GM12878 (cell line): ENCODE data around the gene CIP2A. TPM values are rescaled to one million over a fixed set of nuclear protein-coding genes. Genes with fewer than 3 reads are reported as not detected.

Source experiments
- ATAC-seq: fragments of 200-7000 bp; cut with Tn5 transposase; 3 replicates; pipeline ENCODE4 v1.9.1; 2020; ENCODE audit warnings: mild to moderate bottlenecking, moderate library complexity
- BruUV-seq: library from RNA; stranded (reverse); fragments of 400-500 nt; replicated peaks from 2 replicates; lab custom pipeline; 2021; lab: Mats Ljungman, UMichigan
- CTCF ChIA-PET: fragments of 300-600 bp; sonication (Branson Sonifier 250); formaldehyde crosslinking; extraction: SDS; loops from one replicate; lab custom pipeline; 2021; ENCODE audit warnings: inconsistent platforms; lab: Yijun Ruan, JAX
- POLR2A ChIA-PET: fragments of 350-600 bp; formaldehyde crosslinking; extraction: SDS; loops from one replicate; lab custom pipeline; 2021; ENCODE audit warnings: inconsistent platforms; lab: Charles Lee
- RAD21 ChIA-PET: fragments of 300-600 bp; sonication (Branson Sonifier 250); formaldehyde crosslinking; loops from one replicate; lab custom pipeline; 2023; ENCODE audit warnings: antibody characterized with exemption; ENCODE audit not compliant: unreplicated experiment; lab: Charles Lee
- SMC1A ChIA-PET: fragments of 300-600 bp; sonication (Branson Sonifier 250); formaldehyde crosslinking; loops from one replicate; lab custom pipeline; 2023; ENCODE audit not compliant: unreplicated experiment, uncharacterized antibody; lab: Charles Lee
- DNase-seq: peaks from one replicate; pipeline ENCODE4 v3.0.0-alpha.2; 2011; ENCODE audit warnings: low read depth, low spot score
- FAIRE-seq: peaks from 3 replicates; lab custom pipeline; 2011; peaks lifted over from hg19 to GRCh38; lab: Jason Lieb, UNC
- H2AFZ ChIP-seq: 2 replicates; pipeline ENCODE4 v1.6.0; 2011; ENCODE audit warnings: low read depth, low read length, control low read depth; ENCODE audit not compliant: control insufficient read depth
- H3K27ac ChIP-seq: 2 replicates; pipeline ENCODE4 v1.5.1; 2011; ENCODE audit warnings: control low read depth; ENCODE audit not compliant: control insufficient read depth, insufficient read depth
- H3K27me3 ChIP-seq, 2 experiments: replicated peaks in 1 of 2; 2 replicates each; pipeline versions ENCODE4 v1.6.0 to v1.6.1; 2011; ENCODE audit warnings: low read length in 1 of 2; ENCODE audit not compliant: control insufficient read depth in 2 of 2, insufficient read depth in 2 of 2
- H3K36me3 ChIP-seq, 2 experiments: 2 replicates each; pipeline ENCODE4 v1.5.1; 2011; ENCODE audit warnings: low read length in 1 of 2; ENCODE audit not compliant: control insufficient read depth in 2 of 2, insufficient read depth in 2 of 2
- H3K4me1 ChIP-seq: 2 replicates; pipeline ENCODE4 v1.6.1; 2011; ENCODE audit warnings: mild to moderate bottlenecking, low read length, moderate library complexity, mixed read lengths; ENCODE audit not compliant: control insufficient read depth, insufficient read depth
- H3K4me2 ChIP-seq: 2 replicates; pipeline ENCODE4 v1.6.0; 2011; ENCODE audit warnings: control low read depth; ENCODE audit not compliant: control insufficient read depth, insufficient read depth
- H3K4me3 ChIP-seq: fragments of 200-600 bp; sonication (generic); 2 replicates; pipeline ENCODE4 v1.5.1; 2016
- H3K79me2 ChIP-seq: 2 replicates; pipeline ENCODE4 v1.6.0; 2011; ENCODE audit warnings: low read length; ENCODE audit not compliant: control insufficient read depth, insufficient read depth
- H3K9ac ChIP-seq: 2 replicates; pipeline ENCODE4 v1.8.0; 2011; ENCODE audit warnings: low read length, control low read depth, mixed read lengths; ENCODE audit not compliant: control insufficient read depth, insufficient read depth
- H3K9me3 ChIP-seq: replicated peaks from 3 replicates; pipeline ENCODE4 v1.5.1; 2011; ENCODE audit warnings: mild to moderate bottlenecking, low read length; ENCODE audit not compliant: control insufficient read depth, insufficient read depth
- H4K20me1 ChIP-seq: 2 replicates; pipeline ENCODE4 v1.6.0; 2011; ENCODE audit not compliant: control insufficient read depth, insufficient read depth
- BRCA1 ChIP-seq: IDR thresholded peaks from 2 replicates; pipeline ENCODE4 v1.6.1; 2011; ENCODE audit warnings: low read depth, low read length, improper control_type of control experiment
- CHD2 ChIP-seq: IDR thresholded peaks from 2 replicates; pipeline ENCODE4 v1.6.1; 2011; ENCODE audit warnings: low read depth, low read length, improper control_type of control experiment, borderline replicate concordance
- E2F8 ChIP-seq: fragments of 450-650 bp; IDR thresholded peaks from 2 replicates; pipeline ENCODE4 v1.6.1; 2018; ENCODE audit warnings: mild to moderate bottlenecking, low read depth, moderate library complexity; ENCODE audit not compliant: partially characterized antibody
- EGR1 ChIP-seq, 2 experiments: IDR thresholded peaks; 1 replicate in 1 of 2; 2 replicates in 1 of 2; pipeline ENCODE4 v1.6.1; 2011 to 2012; ENCODE audit warnings: low read depth in 2 of 2, low read length in 2 of 2, borderline replicate concordance in 1 of 2, mild to moderate bottlenecking in 1 of 2, moderate library complexity in 1 of 2
- HDAC6 ChIP-seq: fragments of 200-600 bp; sonication (generic); IDR thresholded peaks from one replicate; pipeline ENCODE4 v1.8.0; 2017; ENCODE audit warnings: antibody characterized with exemption; ENCODE audit not compliant: unreplicated experiment
- KLF5 ChIP-seq: fragments of 450-650 bp; IDR thresholded peaks from 2 replicates; pipeline ENCODE4 v1.6.1; 2014; ENCODE audit warnings: mild to moderate bottlenecking; ENCODE audit not compliant: partially characterized antibody
- MYC ChIP-seq: IDR thresholded peaks from 2 replicates; pipeline ENCODE4 v1.6.1; 2011; ENCODE audit warnings: mild to moderate bottlenecking, low read length, moderate library complexity, inconsistent platforms; ENCODE audit not compliant: insufficient read depth, insufficient replicate concordance, insufficient read length, severe bottlenecking
- NFIC ChIP-seq: IDR thresholded peaks from 2 replicates; pipeline ENCODE4 v1.6.1; 2012; ENCODE audit warnings: low read depth, mild to moderate bottlenecking, inconsistent platforms, low read length, moderate library complexity
- PKNOX1 ChIP-seq: fragments of 450-650 bp; IDR thresholded peaks from 2 replicates; pipeline ENCODE4 v1.6.1; 2016; ENCODE audit warnings: mild to moderate bottlenecking
- PRDM15 ChIP-seq: fragments of 450-650 bp; formaldehyde crosslinking; IDR thresholded peaks from 2 replicates; pipeline ENCODE4 v1.4.0; 2020; ENCODE audit warnings: mild to moderate bottlenecking, moderate library complexity
- RB1 ChIP-seq: fragments of 450-650 bp; formaldehyde crosslinking; IDR thresholded peaks from 2 replicates; pipeline ENCODE4 v1.6.1; 2017; ENCODE audit warnings: mild to moderate bottlenecking, borderline replicate concordance
- RFX5 ChIP-seq: IDR thresholded peaks from 2 replicates; pipeline ENCODE4 v1.6.1; 2011; ENCODE audit warnings: low read depth, low read length, improper control_type of control experiment
- SMARCA5 ChIP-seq: fragments of 450-650 bp; IDR thresholded peaks from 2 replicates; pipeline ENCODE4 v1.6.1; 2017; ENCODE audit warnings: mild to moderate bottlenecking
- ZNF207 ChIP-seq: fragments of 450-650 bp; IDR thresholded peaks from 2 replicates; pipeline ENCODE4 v1.6.1; 2014; ENCODE audit warnings: antibody characterized with exemption, mild to moderate bottlenecking, borderline replicate concordance
- WGBS: methylation state at CpG from one replicate; pipeline ENCODE4 v1.1.6; 2016; ENCODE audit warnings: low lambda C conversion rate; ENCODE audit not compliant: insufficient replicate concordance, insufficient coverage; ENCODE audit errors: missing lambda C conversion rate; 5-methylcytosine and 5-hydroxymethylcytosine counted together
- in situ Hi-C: fragments of 300-500 bp; cut with MboI; formaldehyde crosslinking; loops from 9 replicates; pipeline ENCODE4 v1.14.3; 2018; ENCODE audit warnings: mixed read lengths
- intact Hi-C: fragments of 100-400 bp; cut with micrococcal nuclease; formaldehyde crosslinking; loops from one replicate; pipeline ENCODE4 v1.14.2; 2022; ENCODE audit not compliant: unreplicated experiment
- polyA plus RNA-seq, 11 experiments: library from polyadenylated mRNA; depleted of rRNA in 4 of 11; unstranded in 6 of 11; stranded (reverse) in 5 of 11; fragments of >200 nt; fragmentation: Nextera tagmentation in 4 of 11; fragmentation: Illumina TruSeq in 1 of 11; extraction: Ambion mirVana in 4 of 11; extraction: Trizol in 1 of 11; gene quantifications; 1 replicate in 1 of 11; 2 replicates in 10 of 11; pipeline versions ENCODE4 v1.2.1 to v1.2.3, GENCODE V29; 2011 to 2016; ENCODE audit warnings: inconsistent platforms in 2 of 11, missing spikeins in 2 of 11, low read depth in 1 of 11
- total RNA-seq, 4 experiments: library from RNA; depleted of rRNA in 3 of 4; stranded (reverse); fragments of >200 nt in 3 of 4; fragmentation: Illumina TruSeq in 1 of 4; extraction: Trizol in 1 of 4; gene quantifications; 2 replicates each; pipeline versions ENCODE4 v1.2.1 to v1.2.3, GENCODE V29; 2013 to 2021

CIP2A gene
- total and polyA plus RNA-seq, 10 of the 15 experiments (the other 5 are each of a cell fraction or from before 2014, with no cell fraction given) = 12.5 to 29.7 (median 26.5) TPM

- WGBS = 97% methylated on average over 1 of the region's 1 CpG
- CTCF ChIA-PET = interaction anchor here (0.9 to 1.1 kb wide), 2 partner anchors 12 to 15 kb away, joined by 3 read pairs; no protein-coding TSS in a partner anchor
These were observed 21.4 kb upstream of the CIP2A start for GRCh38 chr3:108610651-108611050.

More at GRCh38 chr3:108610651-108611050, 21.4 kb upstream of the CIP2A start:
- ChIA-PET POLR2A (no interaction called here), RAD21 (no interaction called here), SMC1A (no interaction called here)
- no peak overlapping the region for H3K4me2 ChIP-seq
- peaks cover 0 to 4% of the 10 kb centered on the region in 2 experiments; a peak in 1 of 4 replicates for H3K36me3 ChIP-seq
- no peaks in the 10 kb centered on the region for H3K27me3 ChIP-seq
- in situ Hi-C loops (no loop called here), intact Hi-C loops (no loop called here)
- ATAC-seq (no peak), DNase-seq (no peak), FAIRE-seq (no peak)
- H3K9ac ChIP-seq = no peak overlapping the region
- H3K9me3 ChIP-seq = no peaks in the 10 kb centered on the region
- no peak overlapping the region for H3K4me3 ChIP-seq
- TF ChIP-seq PRDM15 (CRISPR knock-in tag) = no peak
- no peak for TF ChIP-seq KLF5
- TF ChIP-seq PKNOX1 = no peak
- TF ChIP-seq RB1 = no peak
- no peak for TF ChIP-seq ZNF207
- TF ChIP-seq MYC = no peak
- TF ChIP-seq BRCA1 = no peak
- no peak for TF ChIP-seq NFIC
- TF ChIP-seq EGR1 (IDR thresholded peaks at IDR 0.05; ENCODE audit: borderline replicate concordance in 1 of 2, low read depth in 2 of 2, low read length in 2 of 2) = no peak
- TF ChIP-seq RFX5 = no peak
- no peak for TF ChIP-seq SMARCA5
- TF ChIP-seq CHD2 = no peak
- no peak for TF ChIP-seq HDAC6
- no peak for TF ChIP-seq E2F8
- no peaks in the 10 kb centered on the region for H3K4me1 ChIP-seq
- H3K27ac ChIP-seq = no peak overlapping the region
- no peaks in the 10 kb centered on the region for H4K20me1 ChIP-seq
- H2AFZ ChIP-seq = no peak overlapping the region
- no TSS peak for BruUV-seq
- no peaks in the 10 kb centered on the region for H3K79me2 ChIP-seq
